NB4 (cell line): Measurements from ENCODE around the gene PCSK6.
A peak's percentile ranks its signal among the peaks of the same experiment; 100 is the strongest.

ENCODE experiments used
- DNase-seq: peaks from one replicate; pipeline ENCODE4 v3.0.0; 2010; ENCODE audit warnings: low read depth
- H3K4me3 ChIP-seq: one replicate; pipeline ENCODE4 v1.5.1; 2011; ENCODE audit warnings: mild to moderate bottlenecking, low read depth, low read length, moderate library complexity
- MYC ChIP-seq: IDR thresholded peaks from 2 replicates; pipeline ENCODE4 v1.6.1; 2011; ENCODE audit warnings: low read depth, low read length
- POLR2A ChIP-seq: IDR thresholded peaks from 2 replicates; pipeline ENCODE4 v1.6.1; 2011; ENCODE audit warnings: mild to moderate bottlenecking; ENCODE audit not compliant: insufficient read length; ENCODE audit errors: extremely low read depth
- TF ChIP-seq, protein P1 (sequence below): IDR thresholded peaks from one replicate; pipeline ENCODE4 v1.5.1; 2012; ENCODE audit warnings: low read depth, low read length
- TF ChIP-seq, protein P2 (sequence below): IDR thresholded peaks from 2 replicates; pipeline ENCODE4 v1.6.1; 2011; ENCODE audit warnings: low read depth, low read length

PCSK6 gene

DNA sequence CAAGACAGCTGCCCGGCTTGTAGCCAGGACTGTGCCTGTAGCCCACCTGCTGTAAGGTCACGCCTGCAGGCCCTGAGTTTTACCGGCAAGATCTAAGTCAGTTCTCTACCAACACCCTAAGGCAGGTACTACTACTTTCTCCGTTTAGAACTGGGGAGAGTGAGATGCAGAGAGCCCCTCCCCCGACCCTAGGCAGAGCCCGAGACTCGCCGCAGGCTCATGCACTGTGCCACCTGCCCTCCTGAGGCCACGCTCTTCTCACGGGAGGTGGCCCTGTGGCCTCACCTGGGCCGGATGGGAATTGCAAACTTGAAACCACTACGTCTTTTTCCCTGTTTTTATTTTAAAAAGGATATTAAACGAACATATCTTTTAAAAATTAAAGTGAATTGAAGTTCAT is 36.9 kb upstream of the PCSK6 start:
- TF ChIP-seq, protein P1, sequence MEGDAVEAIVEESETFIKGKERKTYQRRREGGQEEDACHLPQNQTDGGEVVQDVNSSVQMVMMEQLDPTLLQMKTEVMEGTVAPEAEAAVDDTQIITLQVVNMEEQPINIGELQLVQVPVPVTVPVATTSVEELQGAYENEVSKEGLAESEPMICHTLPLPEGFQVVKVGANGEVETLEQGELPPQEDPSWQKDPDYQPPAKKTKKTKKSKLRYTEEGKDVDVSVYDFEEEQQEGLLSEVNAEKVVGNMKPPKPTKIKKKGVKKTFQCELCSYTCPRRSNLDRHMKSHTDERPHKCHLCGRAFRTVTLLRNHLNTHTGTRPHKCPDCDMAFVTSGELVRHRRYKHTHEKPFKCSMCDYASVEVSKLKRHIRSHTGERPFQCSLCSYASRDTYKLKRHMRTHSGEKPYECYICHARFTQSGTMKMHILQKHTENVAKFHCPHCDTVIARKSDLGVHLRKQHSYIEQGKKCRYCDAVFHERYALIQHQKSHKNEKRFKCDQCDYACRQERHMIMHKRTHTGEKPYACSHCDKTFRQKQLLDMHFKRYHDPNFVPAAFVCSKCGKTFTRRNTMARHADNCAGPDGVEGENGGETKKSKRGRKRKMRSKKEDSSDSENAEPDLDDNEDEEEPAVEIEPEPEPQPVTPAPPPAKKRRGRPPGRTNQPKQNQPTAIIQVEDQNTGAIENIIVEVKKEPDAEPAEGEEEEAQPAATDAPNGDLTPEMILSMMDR = no peak
- no peak for TF ChIP-seq MYC
- no peak overlapping the region for H3K4me3 ChIP-seq
- DNase-seq = no peak

DNA sequence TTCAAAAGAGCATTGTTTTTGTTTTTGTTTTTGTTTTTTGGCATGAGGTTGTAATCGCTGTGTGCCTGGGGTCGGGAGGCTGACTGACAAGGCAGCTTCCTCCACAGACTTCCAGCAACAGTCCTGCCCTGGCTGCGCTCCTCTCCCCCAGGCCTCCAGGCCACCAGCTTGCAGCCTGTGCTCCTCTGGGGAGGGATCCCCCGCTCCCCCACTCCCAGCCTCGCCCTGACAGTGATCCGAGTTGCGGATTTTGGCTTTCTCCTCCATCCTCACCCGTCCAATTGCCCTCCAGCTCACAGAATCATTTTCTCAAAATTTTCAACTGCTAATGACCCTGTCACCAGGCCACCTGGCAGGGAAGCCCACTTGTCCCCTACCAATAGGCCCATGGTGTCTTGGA is 36.5 kb upstream of the PCSK6 start:
- TF ChIP-seq, protein P2, sequence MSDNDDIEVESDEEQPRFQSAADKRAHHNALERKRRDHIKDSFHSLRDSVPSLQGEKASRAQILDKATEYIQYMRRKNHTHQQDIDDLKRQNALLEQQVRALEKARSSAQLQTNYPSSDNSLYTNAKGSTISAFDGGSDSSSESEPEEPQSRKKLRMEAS = no peak
- TF ChIP-seq POLR2A = no peak
- no peak for TF ChIP-seq MYC
- TF ChIP-seq, protein P1 = no peak
- no peak for DNase-seq
- no peak overlapping the region for H3K4me3 ChIP-seq

DNA sequence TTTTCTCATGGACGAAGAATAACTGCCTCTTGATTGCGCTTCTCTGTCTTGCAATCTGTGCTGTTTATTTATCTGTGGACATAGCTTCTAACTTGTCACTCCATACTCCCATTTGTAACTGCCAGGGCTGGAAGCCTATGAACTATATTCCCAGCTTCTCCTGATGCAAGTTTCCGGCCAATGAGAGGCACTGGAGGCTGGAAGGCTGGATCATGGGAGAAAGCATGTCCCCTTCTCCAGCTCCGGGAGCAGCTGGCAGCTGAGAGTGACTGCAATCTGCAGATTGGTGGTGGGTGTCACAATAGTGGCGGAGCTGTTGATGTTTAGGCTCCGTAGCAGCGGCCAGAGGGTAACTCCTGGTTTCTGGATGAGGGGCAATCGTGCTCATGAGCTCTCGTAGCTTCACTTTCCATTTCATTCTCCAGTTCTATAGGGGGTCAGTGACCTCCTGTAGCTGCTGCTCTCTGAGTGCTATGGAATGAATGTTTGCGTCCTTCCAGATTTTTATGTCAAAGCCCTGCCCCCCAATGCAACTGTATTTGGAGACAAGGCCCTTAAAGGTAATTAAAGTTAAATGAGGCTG is 35.7 kb upstream of the PCSK6 start:
- no peak overlapping the region for H3K4me3 ChIP-seq
- TF ChIP-seq, protein P2 = no peak
- TF ChIP-seq MYC = no peak
- no peak for TF ChIP-seq POLR2A
- TF ChIP-seq, protein P1 = no peak
- DNase-seq = no peak

DNA sequence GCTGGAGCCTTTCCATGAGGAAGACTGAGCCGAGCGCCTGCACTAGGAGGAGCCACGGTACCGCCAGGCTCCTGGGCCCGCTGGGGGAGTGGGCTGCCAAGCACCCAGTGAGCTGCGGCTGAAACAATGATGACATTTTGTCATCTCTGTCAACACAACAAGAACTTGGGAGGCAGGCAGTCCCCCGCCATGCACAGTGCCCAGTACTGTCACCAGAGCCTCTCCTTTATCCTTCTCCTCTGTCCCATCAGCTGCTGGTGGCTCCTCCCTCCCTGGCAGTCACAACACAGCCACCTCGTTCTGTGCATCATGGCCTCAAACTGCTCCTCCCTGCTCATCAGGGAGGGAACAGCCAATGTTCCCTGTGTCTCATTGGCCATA is 34.0 kb upstream of the PCSK6 start:
- DNase-seq = no peak
- no peak for TF ChIP-seq MYC
- no peak overlapping the region for H3K4me3 ChIP-seq

DNA sequence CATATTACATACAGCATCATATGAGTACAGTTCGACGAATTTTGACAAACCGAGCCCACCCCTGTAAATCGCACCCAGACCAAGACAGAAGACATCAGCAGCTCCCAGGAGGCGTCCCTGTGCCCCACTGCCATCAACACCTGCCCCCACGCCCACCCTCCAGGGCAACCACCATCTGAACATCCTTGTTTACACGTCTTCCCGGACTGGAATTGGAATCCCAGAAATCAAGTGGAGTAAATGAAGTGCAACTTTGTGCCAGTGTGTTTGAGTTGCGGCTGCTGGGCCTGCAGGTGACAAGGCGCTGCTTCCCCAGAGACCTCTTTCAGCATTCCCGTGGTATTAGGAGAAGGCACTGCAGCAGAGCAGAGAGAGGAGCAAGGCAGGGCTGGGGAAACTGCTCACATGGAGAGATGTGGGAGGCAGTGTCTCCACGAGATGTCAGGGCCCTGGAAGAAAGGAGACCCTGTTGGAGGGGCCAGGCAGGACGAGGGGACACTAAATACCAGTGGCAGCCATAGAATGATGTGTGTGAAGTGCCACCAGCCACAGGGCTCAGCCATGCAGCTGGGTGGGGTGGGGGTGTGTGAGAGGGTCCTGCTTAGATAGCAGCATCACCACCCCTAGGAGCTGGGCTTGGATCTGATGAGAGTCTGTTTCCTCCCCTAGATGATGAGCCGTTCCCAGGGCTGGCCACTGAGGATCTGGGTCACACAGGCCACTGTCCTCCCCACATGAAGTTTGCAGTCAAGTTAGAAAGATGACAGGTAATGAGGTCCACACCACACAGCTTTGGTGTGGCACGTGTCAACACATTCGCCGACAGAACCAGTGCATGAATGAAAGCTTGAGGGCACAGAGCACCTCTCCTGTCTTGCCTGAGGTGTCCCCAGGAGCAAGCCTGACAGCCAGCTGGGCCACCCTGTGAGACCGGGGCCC is 33.4 kb upstream of the PCSK6 start:
- TF ChIP-seq, protein P2 = no peak
- H3K4me3 ChIP-seq = no peak overlapping the region
- no peak for DNase-seq

DNA sequence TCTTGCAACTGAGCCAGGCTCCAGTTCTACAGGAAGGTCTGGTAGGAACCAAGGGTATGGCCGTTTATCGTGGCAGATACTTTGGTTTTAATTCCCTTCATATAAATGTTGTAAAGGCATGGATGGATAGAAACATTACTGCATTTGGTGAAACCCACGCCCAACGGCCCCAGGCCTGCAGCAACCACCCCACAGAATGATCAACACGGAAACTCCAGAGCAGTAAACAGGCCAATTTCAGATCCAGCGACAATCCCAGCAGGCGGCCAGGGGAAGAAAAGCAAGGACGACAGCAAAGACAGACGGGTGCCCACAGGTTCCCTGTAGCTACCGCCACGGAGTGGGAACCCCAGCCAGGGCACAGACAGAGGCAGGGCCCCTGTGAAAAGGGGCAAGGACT is 32.6 kb upstream of the PCSK6 start:
- H3K4me3 ChIP-seq = peak overlapping the region; percentile 30
- no peak for TF ChIP-seq POLR2A
- TF ChIP-seq, protein P2 = no peak
- TF ChIP-seq, protein P1 = no peak
- no peak for TF ChIP-seq MYC
- DNase-seq = peak; percentile 60
